A549 (cell line): ENCODE results near the gene LRRC1. TPM values are rescaled to one million over a fixed set of nuclear protein-coding genes. Genes with fewer than 3 reads are reported as not detected.

Experiments used
- ATAC-seq, 2 experiments: fragments of 200-7000 bp in 1 of 2; fragments of >200 bp in 1 of 2; cut with Nextera tagmentation in 1 of 2; cut with Tn5 transposase in 1 of 2; 3 replicates each; pipeline versions ENCODE4 v1.8.0 to v1.9.1; 2018 to 2020; ENCODE audit warnings: mild to moderate bottlenecking in 1 of 2, moderate library complexity in 1 of 2
- CTCF ChIA-PET: fragments of 300-600 bp; sonication (Branson Sonifier 250); formaldehyde crosslinking; extraction: SDS; loops from one replicate; lab custom pipeline; 2021; ENCODE audit warnings: antibody characterized with exemption, inconsistent platforms; lab: Yijun Ruan, JAX
- POLR2A ChIA-PET: fragments of 350-600 bp; formaldehyde crosslinking; extraction: SDS; loops from one replicate; lab custom pipeline; 2021; ENCODE audit warnings: antibody characterized with exemption, inconsistent platforms; lab: Yijun Ruan, JAX
- DNase-seq, 2 experiments: peaks; one replicate each; pipeline versions ENCODE4 v3.0.0 to v3.0.0-alpha.2; 2011 to 2016; ENCODE audit warnings: low read depth in 1 of 2, low spot score in 1 of 2
- FAIRE-seq: peaks from 2 replicates; lab custom pipeline; 2011; peaks lifted over from hg19 to GRCh38; lab: Jason Lieb, UNC
- H3K27ac ChIP-seq, 2 experiments: fragments of >200 bp; sonication (Bioruptor Twin); formaldehyde crosslinking; 3 replicates each; pipeline ENCODE4 v1.5.1; 2016 to 2017
- H3K4me1 ChIP-seq: fragments of >200 bp; sonication (Bioruptor Twin); formaldehyde crosslinking; 3 replicates; pipeline ENCODE4 v1.6.1; 2016
- H3K4me2 ChIP-seq: fragments of >200 bp; sonication (Bioruptor Twin); formaldehyde crosslinking; 3 replicates; pipeline ENCODE4 v1.6.1; 2016
- H3K4me3 ChIP-seq: fragments of >200 bp; sonication (Bioruptor Twin); formaldehyde crosslinking; 3 replicates; pipeline ENCODE4 v1.5.1; 2016
- H3K9me3 ChIP-seq: fragments of >200 bp; sonication (Bioruptor Twin); formaldehyde crosslinking; 3 replicates; pipeline ENCODE4 v1.6.1; 2016
- ATOH8 ChIP-seq: fragments of 250-450 bp; sonication (Bioruptor Pico); IDR thresholded peaks from 2 replicates; pipeline ENCODE4 v1.5.0; 2020; ENCODE audit warnings: low read depth, mild to moderate bottlenecking, moderate library complexity
- BHLHE40 ChIP-seq: IDR thresholded peaks from 2 replicates; pipeline ENCODE4 v1.6.1; 2012; ENCODE audit warnings: low read depth, low read length, inconsistent platforms
- CBX2 ChIP-seq: fragments of 200-600 bp; sonication (generic); IDR thresholded peaks from 2 replicates; pipeline ENCODE4 v1.6.1; 2016; ENCODE audit warnings: low read depth, mild to moderate bottlenecking, borderline replicate concordance
- ELK1 ChIP-seq: fragments of 150-350 bp; IDR thresholded peaks from 2 replicates; pipeline ENCODE4 v1.6.1; 2014; ENCODE audit warnings: low read depth, mild to moderate bottlenecking, low read length
- ESRRA ChIP-seq: fragments of 150-350 bp; IDR thresholded peaks from 2 replicates; pipeline ENCODE4 v1.6.1; 2014; ENCODE audit warnings: mild to moderate bottlenecking, low read length, borderline replicate concordance
- FOSL2 ChIP-seq, 2 experiments: fragments of 450-650 bp in 1 of 2; fragments of >200 bp in 1 of 2; sonication (Bioruptor Twin) in 1 of 2; formaldehyde crosslinking; IDR thresholded peaks; 2 replicates each; pipeline versions ENCODE4 v1.5.0 to v1.6.1; 2016 to 2020; ENCODE audit warnings: mild to moderate bottlenecking in 1 of 2, moderate library complexity in 1 of 2
- GATA3 ChIP-seq: IDR thresholded peaks from 2 replicates; pipeline ENCODE4 v1.6.1; 2012; ENCODE audit warnings: borderline replicate concordance
- HEYL ChIP-seq: fragments of 250-450 bp; sonication (Bioruptor Pico); IDR thresholded peaks from 2 replicates; pipeline ENCODE4 v1.8.0; 2021; ENCODE audit warnings: mild to moderate bottlenecking, moderate library complexity
- HMGXB4 ChIP-seq: fragments of 250-450 bp; sonication (Bioruptor Pico); IDR thresholded peaks from 2 replicates; pipeline ENCODE4 v1.5.0; 2021; ENCODE audit warnings: mild to moderate bottlenecking, moderate library complexity, borderline replicate concordance
- HOXA7 ChIP-seq: fragments of 250-450 bp; sonication (Bioruptor Pico); IDR thresholded peaks from 2 replicates; pipeline ENCODE4 v1.5.0; 2020; ENCODE audit warnings: mild to moderate bottlenecking, moderate library complexity
- HOXB5 ChIP-seq: fragments of 250-450 bp; sonication (Bioruptor Pico); IDR thresholded peaks from 2 replicates; pipeline ENCODE4 v1.5.0; 2020; ENCODE audit warnings: mild to moderate bottlenecking, moderate library complexity
- JUNB ChIP-seq: fragments of >200 bp; sonication (Bioruptor Twin); formaldehyde crosslinking; IDR thresholded peaks from 2 replicates; pipeline ENCODE4 v1.6.1; 2016
- KDM5A ChIP-seq: fragments of 200-600 bp; sonication (generic); IDR thresholded peaks from 2 replicates; pipeline ENCODE4 v1.6.1; 2016; ENCODE audit warnings: antibody characterized with exemption, mild to moderate bottlenecking
- MAX ChIP-seq: IDR thresholded peaks from 2 replicates; pipeline ENCODE4 v1.6.1; 2012
- NFE2L2 ChIP-seq: fragments of 150-350 bp; conservative IDR thresholded peaks from 2 replicates; pipeline ENCODE4 v1.6.1; 2014; ENCODE audit warnings: low read length
- NR3C1 ChIP-seq: fragments of >200 bp; sonication (Bioruptor Twin); formaldehyde crosslinking; IDR thresholded peaks from 3 replicates; pipeline ENCODE4 v1.6.1; 2017
- RAD21 ChIP-seq, 2 experiments: fragments of >200 bp in 1 of 2; sonication (Bioruptor Twin) in 1 of 2; formaldehyde crosslinking in 1 of 2; IDR thresholded peaks in 1 of 2; conservative IDR thresholded peaks in 1 of 2; 2 replicates in 1 of 2; 3 replicates in 1 of 2; pipeline ENCODE4 v1.6.1; 2012 to 2018; ENCODE audit warnings: inconsistent platforms in 1 of 2
- RNF2 ChIP-seq: fragments of 200-600 bp; sonication (generic); IDR thresholded peaks from 2 replicates; pipeline ENCODE4 v1.6.1; 2016; ENCODE audit warnings: low read depth, mild to moderate bottlenecking, antibody characterized with exemption, moderate library complexity, borderline replicate concordance
- SMC3 ChIP-seq: fragments of >200 bp; sonication (Bioruptor Twin); formaldehyde crosslinking; IDR thresholded peaks from 3 replicates; pipeline ENCODE4 v1.6.1; 2018; ENCODE audit warnings: inconsistent platforms
- TFCP2L1 ChIP-seq: fragments of 250-450 bp; sonication (Bioruptor Pico); IDR thresholded peaks from 2 replicates; pipeline ENCODE4 v1.5.0; 2021; ENCODE audit warnings: mild to moderate bottlenecking
- TP53 ChIP-seq: fragments of 250-450 bp; sonication (Bioruptor Pico); IDR thresholded peaks from 2 replicates; pipeline ENCODE4 v1.5.0; 2021; ENCODE audit warnings: mild to moderate bottlenecking, moderate library complexity
- ZC3H11A ChIP-seq: fragments of 450-650 bp; IDR thresholded peaks from 2 replicates; pipeline ENCODE4 v1.6.1; 2014; ENCODE audit warnings: antibody characterized with exemption, mild to moderate bottlenecking
- ZFP36 ChIP-seq: fragments of 450-650 bp; IDR thresholded peaks from 2 replicates; pipeline ENCODE4 v1.6.1; 2014; ENCODE audit warnings: borderline replicate concordance; ENCODE audit not compliant: partially characterized antibody
- ZNF302 ChIP-seq: fragments of 250-450 bp; sonication (Bioruptor Pico); IDR thresholded peaks from 2 replicates; pipeline ENCODE4 v1.9.0; 2021; ENCODE audit warnings: inconsistent platforms, mild to moderate bottlenecking, moderate library complexity
- ZSCAN20 ChIP-seq: fragments of 250-450 bp; sonication (Bioruptor Pico); IDR thresholded peaks from 2 replicates; pipeline ENCODE4 v1.8.0; 2022; ENCODE audit warnings: mild to moderate bottlenecking, moderate library complexity
- WGBS: methylation state at CpG from one replicate; pipeline ENCODE4 v1.1.6; 2017; ENCODE audit errors: missing lambda C conversion rate; 5-methylcytosine and 5-hydroxymethylcytosine counted together
- polyA plus RNA-seq, 4 experiments: library from polyadenylated mRNA; depleted of rRNA in 3 of 4; stranded (reverse); fragments of >200 nt; fragmentation: RNase III in 1 of 4; extraction: RNeasy Plus Mini Kit Qiagen cat#74134 plus additional on column Dnase treatment in 1 of 4; gene quantifications; 2 replicates in 3 of 4; 3 replicates in 1 of 4; pipeline ENCODE4 v1.2.3, GENCODE V29; 2011 to 2017
- TF ChIP-seq, protein P1 (sequence below): fragments of >200 bp; sonication (Bioruptor Twin); formaldehyde crosslinking; IDR thresholded peaks from 3 replicates; pipeline ENCODE4 v1.5.1; 2016
- TF ChIP-seq, protein P2 (sequence below): fragments of 450-650 bp; IDR thresholded peaks from 2 replicates; pipeline ENCODE4 v1.6.1; 2014; ENCODE audit warnings: antibody characterized with exemption
- TF ChIP-seq, protein P3 (sequence below): IDR thresholded peaks from 2 replicates; pipeline ENCODE4 v1.6.1; 2012; ENCODE audit warnings: low read depth, borderline replicate concordance
- TF ChIP-seq, protein P4 (sequence below): fragments of >200 bp; sonication (Bioruptor Twin); formaldehyde crosslinking; IDR thresholded peaks from 2 replicates; pipeline ENCODE4 v1.6.1; 2016

LRRC1 gene
- polyA plus RNA-seq, 2 of the 4 experiments (the other 2 are of a cell fraction) = 5.2 to 8.0 TPM

DNA sequence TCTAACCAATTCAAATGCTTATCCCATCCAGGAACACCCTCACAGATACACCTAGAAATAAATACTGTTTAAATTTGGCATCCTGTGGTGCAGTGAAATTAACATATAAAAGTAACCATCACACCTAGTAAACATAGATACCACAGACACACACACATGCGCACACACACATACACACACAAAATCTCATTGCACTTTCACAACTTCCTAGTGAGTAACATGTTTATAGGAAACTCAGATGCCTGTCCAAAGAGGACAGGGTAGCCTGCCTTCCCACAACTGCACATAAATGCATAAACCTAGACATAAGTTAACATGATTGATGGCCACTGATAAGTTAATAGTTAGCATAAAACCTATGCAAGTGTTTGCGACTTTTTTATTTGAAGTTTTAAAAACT lies 56.8 kb downstream of the LRRC1 start:
- TF ChIP-seq BHLHE40 (no peak), GATA3 (no peak), TP53 (no peak), RNF2 (no peak), RAD21 (conservative IDR thresholded peaks at IDR 0.05 in 1 of 2, IDR thresholded peaks at IDR 0.05 in 1 of 2) (no peak), KDM5A (no peak), SMC3 (no peak), ZNF302 (CRISPR knock-in tag) (no peak), NR3C1 (no peak), FOSL2 (IDR thresholded peaks at IDR 0.05) (no peak), FOSL2 (CRISPR knock-in tag; IDR thresholded peaks at IDR 0.05) (no peak), HMGXB4 (no peak), CBX2 (no peak), ZFP36 (no peak), TFCP2L1 (CRISPR knock-in tag) (no peak), HOXA7 (CRISPR knock-in tag) (no peak)
- TF ChIP-seq, protein P1, sequence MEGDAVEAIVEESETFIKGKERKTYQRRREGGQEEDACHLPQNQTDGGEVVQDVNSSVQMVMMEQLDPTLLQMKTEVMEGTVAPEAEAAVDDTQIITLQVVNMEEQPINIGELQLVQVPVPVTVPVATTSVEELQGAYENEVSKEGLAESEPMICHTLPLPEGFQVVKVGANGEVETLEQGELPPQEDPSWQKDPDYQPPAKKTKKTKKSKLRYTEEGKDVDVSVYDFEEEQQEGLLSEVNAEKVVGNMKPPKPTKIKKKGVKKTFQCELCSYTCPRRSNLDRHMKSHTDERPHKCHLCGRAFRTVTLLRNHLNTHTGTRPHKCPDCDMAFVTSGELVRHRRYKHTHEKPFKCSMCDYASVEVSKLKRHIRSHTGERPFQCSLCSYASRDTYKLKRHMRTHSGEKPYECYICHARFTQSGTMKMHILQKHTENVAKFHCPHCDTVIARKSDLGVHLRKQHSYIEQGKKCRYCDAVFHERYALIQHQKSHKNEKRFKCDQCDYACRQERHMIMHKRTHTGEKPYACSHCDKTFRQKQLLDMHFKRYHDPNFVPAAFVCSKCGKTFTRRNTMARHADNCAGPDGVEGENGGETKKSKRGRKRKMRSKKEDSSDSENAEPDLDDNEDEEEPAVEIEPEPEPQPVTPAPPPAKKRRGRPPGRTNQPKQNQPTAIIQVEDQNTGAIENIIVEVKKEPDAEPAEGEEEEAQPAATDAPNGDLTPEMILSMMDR = no peak
- TF ChIP-seq, protein P2, sequence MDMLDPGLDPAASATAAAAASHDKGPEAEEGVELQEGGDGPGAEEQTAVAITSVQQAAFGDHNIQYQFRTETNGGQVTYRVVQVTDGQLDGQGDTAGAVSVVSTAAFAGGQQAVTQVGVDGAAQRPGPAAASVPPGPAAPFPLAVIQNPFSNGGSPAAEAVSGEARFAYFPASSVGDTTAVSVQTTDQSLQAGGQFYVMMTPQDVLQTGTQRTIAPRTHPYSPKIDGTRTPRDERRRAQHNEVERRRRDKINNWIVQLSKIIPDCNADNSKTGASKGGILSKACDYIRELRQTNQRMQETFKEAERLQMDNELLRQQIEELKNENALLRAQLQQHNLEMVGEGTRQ = no peak
- POLR2A ChIA-PET = no interaction called here
- H3K4me1 ChIP-seq = peaks cover 10% of the 10 kb centered on the region; the same call in 2 of the 3 replicates
- H3K4me3 ChIP-seq = no peak overlapping the region
- no peak overlapping the region for H3K4me2 ChIP-seq
- CTCF ChIA-PET = no interaction called here
- DNase-seq (no peak), ATAC-seq (no peak), FAIRE-seq (no peak)
- H3K9me3 ChIP-seq = no peaks in the 10 kb centered on the region
- no peak overlapping the region for H3K27ac ChIP-seq
- 100% methylated on average over 2 of the region's 2 CpGs for WGBS

- no peak overlapping the region for H3K4me3 ChIP-seq
- ChIA-PET POLR2A (no interaction called here), CTCF (interaction anchor here (1.0 kb wide), 1 partner anchor 124 kb away, joined by 3 read pairs; no protein-coding TSS in a partner anchor)
- no peak for TF ChIP-seq HEYL (CRISPR knock-in tag)
- TF ChIP-seq ELK1 = no peak
- TF ChIP-seq ATOH8 (CRISPR knock-in tag) = no peak
- no peak for TF ChIP-seq ZSCAN20 (CRISPR knock-in tag)
- TF ChIP-seq, protein P3, sequence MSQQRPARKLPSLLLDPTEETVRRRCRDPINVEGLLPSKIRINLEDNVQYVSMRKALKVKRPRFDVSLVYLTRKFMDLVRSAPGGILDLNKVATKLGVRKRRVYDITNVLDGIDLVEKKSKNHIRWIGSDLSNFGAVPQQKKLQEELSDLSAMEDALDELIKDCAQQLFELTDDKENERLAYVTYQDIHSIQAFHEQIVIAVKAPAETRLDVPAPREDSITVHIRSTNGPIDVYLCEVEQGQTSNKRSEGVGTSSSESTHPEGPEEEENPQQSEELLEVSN = no peak
- TF ChIP-seq JUNB = no peak
- no peak for TF ChIP-seq GATA3
- TF ChIP-seq, protein P4, sequence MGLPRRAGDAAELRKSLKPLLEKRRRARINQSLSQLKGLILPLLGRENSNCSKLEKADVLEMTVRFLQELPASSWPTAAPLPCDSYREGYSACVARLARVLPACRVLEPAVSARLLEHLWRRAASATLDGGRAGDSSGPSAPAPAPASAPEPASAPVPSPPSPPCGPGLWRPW = no peak
- TF ChIP-seq ZNF302 (CRISPR knock-in tag) = no peak
- TF ChIP-seq HOXB5 (CRISPR knock-in tag) = no peak
- TF ChIP-seq, protein P2 = no peak
- TF ChIP-seq MAX = no peak
- no peak for TF ChIP-seq NFE2L2
- no peak for TF ChIP-seq ESRRA
- TF ChIP-seq ZC3H11A = no peak
- no peaks in the 10 kb centered on the region for H3K9me3 ChIP-seq
- ATAC-seq (no peak), DNase-seq (no peak), FAIRE-seq (no peak)
- peaks cover 10% of the 10 kb centered on the region; the same call in 2 of the 3 replicates for H3K4me1 ChIP-seq
- WGBS = 84% methylated on average over 2 of the region's 2 CpGs
- H3K27ac ChIP-seq = no peak overlapping the region
- no peak overlapping the region for H3K4me2 ChIP-seq
These were observed 58.0 kb downstream of the LRRC1 start for GRCh38 chr6:53852805-53853204.
